HepG2 (cell line): ENCODE data around the gene BLVRB. TPM values are rescaled to one million over a fixed set of nuclear protein-coding genes. Genes with fewer than 3 reads are reported as not detected.

Experiments used
- ARID2 ChIP-seq: sonication (generic); formaldehyde crosslinking; IDR thresholded peaks from 2 replicates; pipeline ENCODE4 v1.8.1; 2022; ENCODE audit warnings: mild to moderate bottlenecking, missing genetic modification reagents, borderline replicate concordance
- ATF7-NPFF ChIP-seq: sonication (generic); formaldehyde crosslinking; IDR thresholded peaks from 2 replicates; pipeline ENCODE4 v1.8.1; 2023; ENCODE audit warnings: mild to moderate bottlenecking, low read depth, missing genetic modification reagents, moderate library complexity
- ATM ChIP-seq: fragments of 450-650 bp; IDR thresholded peaks from 2 replicates; pipeline ENCODE4 v1.7.1; 2017; ENCODE audit warnings: mild to moderate bottlenecking, borderline replicate concordance
- BRD4 ChIP-seq: sonication (generic); formaldehyde crosslinking; IDR thresholded peaks from 2 replicates; pipeline ENCODE4 v1.4.0; 2020; ENCODE audit warnings: missing genetic modification reagents
- CENPX ChIP-seq: sonication (generic); formaldehyde crosslinking; IDR thresholded peaks from 2 replicates; pipeline ENCODE4 v1.9.0; 2021; ENCODE audit warnings: mild to moderate bottlenecking, missing genetic modification reagents, moderate library complexity
- HES4 ChIP-seq: sonication (generic); formaldehyde crosslinking; IDR thresholded peaks from 2 replicates; pipeline ENCODE4 v1.9.0; 2021; ENCODE audit warnings: mild to moderate bottlenecking, missing genetic modification reagents, borderline replicate concordance
- NFKB2 ChIP-seq: sonication (generic); formaldehyde crosslinking; IDR thresholded peaks from 2 replicates; pipeline ENCODE4 v1.4.0; 2020; ENCODE audit warnings: missing genetic modification reagents, borderline replicate concordance
- TBL1XR1 ChIP-seq: fragments of 150-350 bp; IDR thresholded peaks from 2 replicates; pipeline ENCODE4 v1.6.1; 2014; ENCODE audit warnings: borderline replicate concordance, low read length; ENCODE audit not compliant: partially characterized antibody
- TRAFD1 ChIP-seq: sonication (generic); formaldehyde crosslinking; IDR thresholded peaks from 2 replicates; pipeline ENCODE4 v1.5.1; 2020; ENCODE audit warnings: missing genetic modification reagents, mild to moderate bottlenecking, borderline replicate concordance
- ZMYM4 ChIP-seq: sonication (generic); formaldehyde crosslinking; IDR thresholded peaks from 2 replicates; pipeline ENCODE4 v1.8.1; 2023; ENCODE audit warnings: mild to moderate bottlenecking, missing genetic modification reagents
- ZNF432 ChIP-seq: sonication (generic); formaldehyde crosslinking; IDR thresholded peaks from 2 replicates; pipeline ENCODE4 v1.5.0; 2020; ENCODE audit warnings: missing genetic modification reagents, mild to moderate bottlenecking, borderline replicate concordance
- ZNF549 ChIP-seq: sonication (generic); formaldehyde crosslinking; IDR thresholded peaks from 2 replicates; pipeline ENCODE4 v1.5.0; 2020; ENCODE audit warnings: missing genetic modification reagents
- ZNF605 ChIP-seq: sonication (generic); formaldehyde crosslinking; IDR thresholded peaks from 2 replicates; pipeline ENCODE4 v1.8.0; 2022; ENCODE audit warnings: mild to moderate bottlenecking, missing genetic modification reagents
- ZNF766 ChIP-seq: sonication (generic); formaldehyde crosslinking; IDR thresholded peaks from 2 replicates; pipeline ENCODE4 v1.5.0; 2020; ENCODE audit warnings: missing genetic modification reagents, borderline replicate concordance
- polyA plus RNA-seq, 8 experiments: library from polyadenylated mRNA; depleted of rRNA in 3 of 8; stranded (reverse) in 7 of 8; unstranded in 1 of 8; fragments of >200 nt; fragmentation: Illumina TruSeq in 4 of 8; extraction: Trizol in 4 of 8; gene quantifications; 2 replicates each; pipeline versions ENCODE4 v1.2.1 to v1.2.3, GENCODE V29; 2011 to 2016; ENCODE audit warnings: low read depth in 4 of 8, missing spikeins in 1 of 8, mixed read lengths in 1 of 8; ENCODE audit not compliant: insufficient read depth in 1 of 8
- total RNA-seq, 5 experiments: library from RNA; depleted of rRNA; stranded (reverse); fragments of >200 nt; fragmentation: Illumina TruSeq; extraction: Trizol; gene quantifications; 2 replicates each; pipeline ENCODE4 v1.2.3, GENCODE V29; 2016; ENCODE audit warnings: low read depth in 1 of 5
- TF ChIP-seq, protein P1 (sequence below): sonication (generic); formaldehyde crosslinking; IDR thresholded peaks from 2 replicates; pipeline ENCODE4 v1.9.0; 2021; ENCODE audit warnings: missing genetic modification reagents, mild to moderate bottlenecking, borderline replicate concordance
- TF ChIP-seq, protein P2 (sequence below): sonication (generic); formaldehyde crosslinking; conservative IDR thresholded peaks from 2 replicates; pipeline ENCODE4 v1.4.0; 2020; ENCODE audit warnings: missing genetic modification reagents
- TF ChIP-seq, protein P3 (sequence below): fragments of 450-650 bp; IDR thresholded peaks from 2 replicates; pipeline ENCODE4 v1.6.1; 2017; ENCODE audit warnings: mild to moderate bottlenecking
- TF ChIP-seq, protein P4 (sequence below): sonication (generic); formaldehyde crosslinking; IDR thresholded peaks from 2 replicates; pipeline ENCODE4 v1.8.1; 2023; ENCODE audit warnings: mild to moderate bottlenecking, moderate library complexity, missing genetic modification reagents

BLVRB gene
- total and polyA plus RNA-seq, 2 of the 13 experiments (the other 11 are each of a cell fraction or from before 2014, with no cell fraction given): 25.9 to 51.4 TPM

DNA sequence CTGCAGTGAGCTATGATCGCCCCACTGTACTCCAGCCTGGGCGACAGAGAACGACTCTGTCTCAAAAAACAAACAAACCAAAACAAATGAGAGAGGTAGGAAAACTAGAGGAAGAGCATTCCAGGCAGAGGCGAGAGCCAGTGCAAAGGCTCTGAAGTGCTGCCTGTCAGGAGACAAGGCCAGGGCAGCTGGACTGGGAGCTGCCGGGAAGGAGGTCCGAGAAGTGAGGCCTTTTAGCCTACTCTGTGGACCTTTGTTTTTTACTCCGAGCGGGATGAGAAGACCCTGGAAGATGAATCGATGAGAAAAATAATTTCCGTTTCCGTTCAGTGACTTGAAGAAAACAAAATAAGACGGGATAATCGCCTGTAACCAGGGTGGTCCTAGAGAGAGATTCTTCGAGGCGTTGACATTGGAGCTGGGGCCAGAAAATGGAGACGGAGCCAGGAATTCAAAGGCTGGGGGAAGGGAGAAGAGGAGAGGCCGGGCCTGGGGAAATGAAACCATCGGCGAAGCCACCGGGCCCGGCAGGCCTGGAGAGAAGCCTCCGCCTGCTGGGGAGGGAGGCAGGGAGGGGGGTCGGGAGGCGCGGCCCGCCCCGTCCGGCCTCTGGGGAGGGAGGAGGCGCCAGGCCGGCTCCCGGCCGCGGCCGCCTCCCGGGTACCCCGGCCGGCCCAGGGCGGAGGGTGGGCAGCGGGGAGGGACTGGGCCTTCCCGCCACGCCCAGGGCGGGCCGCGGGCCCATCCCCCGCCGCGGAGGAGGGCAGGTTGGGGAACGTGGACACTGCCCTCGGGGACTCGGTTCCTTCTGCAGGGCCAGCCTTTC is 31.9 kb downstream of the BLVRB start (continued):
- TF ChIP-seq TRAFD1 (CRISPR knock-in tag) (no peak), ZNF605 (CRISPR knock-in tag) (0 out of 2 replicates have a peak, but pooled peaks have one; percentile 2), TBL1XR1 (no peak), ATF7-NPFF (CRISPR knock-in tag) (no peak), ATM (no peak), CENPX (no peak), ZMYM4 (CRISPR knock-in tag) (no peak), BRD4 (CRISPR knock-in tag) (no peak), ZNF766 (no peak), ZNF549 (CRISPR knock-in tag) (no peak), ZNF432 (CRISPR knock-in tag) (no peak), HES4 (no peak), NFKB2 (CRISPR knock-in tag) (no peak), ARID2 (CRISPR knock-in tag) (no peak)
- TF ChIP-seq, protein P1, sequence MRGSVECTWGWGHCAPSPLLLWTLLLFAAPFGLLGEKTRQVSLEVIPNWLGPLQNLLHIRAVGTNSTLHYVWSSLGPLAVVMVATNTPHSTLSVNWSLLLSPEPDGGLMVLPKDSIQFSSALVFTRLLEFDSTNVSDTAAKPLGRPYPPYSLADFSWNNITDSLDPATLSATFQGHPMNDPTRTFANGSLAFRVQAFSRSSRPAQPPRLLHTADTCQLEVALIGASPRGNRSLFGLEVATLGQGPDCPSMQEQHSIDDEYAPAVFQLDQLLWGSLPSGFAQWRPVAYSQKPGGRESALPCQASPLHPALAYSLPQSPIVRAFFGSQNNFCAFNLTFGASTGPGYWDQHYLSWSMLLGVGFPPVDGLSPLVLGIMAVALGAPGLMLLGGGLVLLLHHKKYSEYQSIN (CRISPR knock-in tag): no peak
- TF ChIP-seq, protein P2, sequence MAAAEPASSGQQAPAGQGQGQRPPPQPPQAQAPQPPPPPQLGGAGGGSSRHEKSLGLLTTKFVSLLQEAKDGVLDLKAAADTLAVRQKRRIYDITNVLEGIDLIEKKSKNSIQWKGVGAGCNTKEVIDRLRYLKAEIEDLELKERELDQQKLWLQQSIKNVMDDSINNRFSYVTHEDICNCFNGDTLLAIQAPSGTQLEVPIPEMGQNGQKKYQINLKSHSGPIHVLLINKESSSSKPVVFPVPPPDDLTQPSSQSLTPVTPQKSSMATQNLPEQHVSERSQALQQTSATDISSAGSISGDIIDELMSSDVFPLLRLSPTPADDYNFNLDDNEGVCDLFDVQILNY (CRISPR knock-in tag): peak; percentile 81
- TF ChIP-seq, protein P3, sequence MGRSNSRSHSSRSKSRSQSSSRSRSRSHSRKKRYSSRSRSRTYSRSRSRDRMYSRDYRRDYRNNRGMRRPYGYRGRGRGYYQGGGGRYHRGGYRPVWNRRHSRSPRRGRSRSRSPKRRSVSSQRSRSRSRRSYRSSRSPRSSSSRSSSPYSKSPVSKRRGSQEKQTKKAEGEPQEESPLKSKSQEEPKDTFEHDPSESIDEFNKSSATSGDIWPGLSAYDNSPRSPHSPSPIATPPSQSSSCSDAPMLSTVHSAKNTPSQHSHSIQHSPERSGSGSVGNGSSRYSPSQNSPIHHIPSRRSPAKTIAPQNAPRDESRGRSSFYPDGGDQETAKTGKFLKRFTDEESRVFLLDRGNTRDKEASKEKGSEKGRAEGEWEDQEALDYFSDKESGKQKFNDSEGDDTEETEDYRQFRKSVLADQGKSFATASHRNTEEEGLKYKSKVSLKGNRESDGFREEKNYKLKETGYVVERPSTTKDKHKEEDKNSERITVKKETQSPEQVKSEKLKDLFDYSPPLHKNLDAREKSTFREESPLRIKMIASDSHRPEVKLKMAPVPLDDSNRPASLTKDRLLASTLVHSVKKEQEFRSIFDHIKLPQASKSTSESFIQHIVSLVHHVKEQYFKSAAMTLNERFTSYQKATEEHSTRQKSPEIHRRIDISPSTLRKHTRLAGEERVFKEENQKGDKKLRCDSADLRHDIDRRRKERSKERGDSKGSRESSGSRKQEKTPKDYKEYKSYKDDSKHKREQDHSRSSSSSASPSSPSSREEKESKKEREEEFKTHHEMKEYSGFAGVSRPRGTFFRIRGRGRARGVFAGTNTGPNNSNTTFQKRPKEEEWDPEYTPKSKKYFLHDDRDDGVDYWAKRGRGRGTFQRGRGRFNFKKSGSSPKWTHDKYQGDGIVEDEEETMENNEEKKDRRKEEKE: no peak
- TF ChIP-seq, protein P4, sequence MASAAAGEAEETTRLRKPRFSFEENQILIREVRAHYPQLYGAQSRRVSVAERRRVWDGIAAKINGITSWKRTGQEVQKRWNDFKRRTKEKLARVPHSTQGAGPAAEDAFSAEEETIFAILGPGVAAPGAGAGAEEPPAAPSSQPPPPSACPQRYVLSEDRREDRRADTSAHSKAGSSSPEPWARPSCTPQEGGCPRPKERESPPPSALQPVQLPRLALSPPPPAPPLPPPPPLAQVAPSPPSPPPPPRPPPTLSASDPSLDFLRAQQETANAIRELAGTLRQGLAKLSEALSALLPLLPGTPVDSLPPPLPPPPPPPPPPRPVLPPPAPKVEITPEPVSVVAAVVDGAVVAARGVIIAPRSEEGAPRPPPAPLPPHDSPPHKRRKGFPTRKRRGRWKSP (CRISPR knock-in tag): 0 out of 2 replicates have a peak, but pooled peaks have one; percentile 11
